Natural killer cell (primary cell): Measurements from ENCODE around the gene OLFML2A. TPM values are rescaled to one million over a fixed set of nuclear protein-coding genes. Genes with fewer than 3 reads are reported as not detected.

Experiments used
- ATAC-seq, 3 donors: fragments of 150-1000 bp in 2 of 3; fragments of 200-7000 bp in 1 of 3; cut with Tn5 transposase; 1 replicate in 1 of 3; 2 replicates in 2 of 3; pipeline ENCODE4 v1.10.0; 2021; ENCODE audit warnings: mild to moderate bottlenecking in 2 of 3, moderate library complexity in 2 of 3
- DNase-seq, 2 donors: peaks; one replicate each; pipeline versions ENCODE4 v3.0.0 to v3.0.0-alpha.2; 2013 to 2021; ENCODE audit warnings: mixed read lengths in 1 of 2
- H3K27ac ChIP-seq: one replicate; pipeline ENCODE4 v1.5.1; 2013; ENCODE audit warnings: mild to moderate bottlenecking, low read length
- H3K27me3 ChIP-seq: one replicate; pipeline ENCODE4 v1.6.1; 2013; ENCODE audit warnings: low read length; ENCODE audit not compliant: control insufficient read depth, insufficient read depth
- H3K36me3 ChIP-seq: one replicate; pipeline ENCODE4 v1.6.1; 2013; ENCODE audit warnings: low read length; ENCODE audit not compliant: control insufficient read depth, insufficient read depth
- H3K4me1 ChIP-seq: one replicate; pipeline ENCODE4 v1.6.1; 2013; ENCODE audit warnings: low read length; ENCODE audit not compliant: control insufficient read depth, insufficient read depth
- H3K4me3 ChIP-seq: one replicate; pipeline ENCODE4 v1.5.1; 2013; ENCODE audit warnings: low read length
- H3K9me3 ChIP-seq: one replicate; pipeline ENCODE4 v1.6.1; 2013; ENCODE audit warnings: low read length; ENCODE audit not compliant: control insufficient read depth, insufficient read depth
- H3K27ac Mint-ChIP-seq, 2 donors: one replicate each; pipeline ENCODE4 v1.8.0; 2022; ENCODE audit warnings: mild to moderate bottlenecking in 2 of 2, mixed read lengths in 2 of 2, moderate library complexity in 1 of 2
- H3K27me3 Mint-ChIP-seq, 2 donors: one replicate each; pipeline ENCODE4 v1.8.0; 2022; ENCODE audit warnings: low read depth in 2 of 2, mixed read lengths in 2 of 2
- H3K36me3 Mint-ChIP-seq: one replicate; pipeline ENCODE4 v1.8.0; 2022; ENCODE audit warnings: mixed read lengths
- H3K4me1 Mint-ChIP-seq, 2 donors: one replicate each; pipeline ENCODE4 v1.8.0; 2022; ENCODE audit warnings: mixed read lengths in 2 of 2
- H3K4me3 Mint-ChIP-seq: one replicate; pipeline ENCODE4 v1.8.0; 2022; ENCODE audit warnings: mild to moderate bottlenecking, moderate library complexity, mixed read lengths
- H3K9me3 Mint-ChIP-seq, 2 donors: one replicate each; pipeline ENCODE4 v1.8.0; 2022; ENCODE audit warnings: mixed read lengths in 2 of 2
- CTCF ChIP-seq: fragments of 200-600 bp; IDR thresholded peaks from one replicate; pipeline ENCODE4 v1.8.0; 2022; ENCODE audit warnings: antibody characterized with exemption
- WGBS: methylation state at CpG from one replicate; pipeline ENCODE4 v1.1.7; 2013; ENCODE audit warnings: missing lambda C conversion rate; ENCODE audit not compliant: insufficient coverage; 5-methylcytosine and 5-hydroxymethylcytosine counted together
- intact Hi-C: fragments of 100-400 bp; cut with micrococcal nuclease; formaldehyde crosslinking; loops from one replicate; pipeline ENCODE4 v1.14.2; 2022
- total RNA-seq, 4 donors: library from RNA; stranded (reverse); fragments of 120-200 nt in 1 of 4; gene quantifications; one replicate each; pipeline versions ENCODE4 v1.2.3 to v1.2.4, GENCODE V29; 2013 to 2022

OLFML2A gene
- total RNA-seq, 3 donors from 2014 or later (not counting 1 experiment from before 2014, with no cell fraction given): not detected

GRCh38 chr9:124780757-124781151, 3.8 kb downstream of the OLFML2A start:
- Histone ChIP-seq H3K4me1 (peaks cover 9% of the 10 kb centered on the region), H3K27ac (no peak overlapping the region), H3K36me3 (no peaks in the 10 kb centered on the region), H3K27me3 (peaks cover 6% of the 10 kb centered on the region), H3K4me3 (no peak overlapping the region), H3K9me3 (no peaks in the 10 kb centered on the region)
- WGBS: 90% methylated on average over 4 of the region's 4 CpGs
- Mint-ChIP-seq H3K4me1 (peaks cover 9 to 10% of the 10 kb centered on the region in 2 donors), H3K36me3 (no peaks in the 10 kb centered on the region), H3K27me3 (peaks cover 10 to 18% of the 10 kb centered on the region in 2 donors), H3K9me3 (no peaks in the 10 kb centered on the region), H3K27ac (no peak overlapping the region), H3K4me3 (no peak overlapping the region)
- no peak for TF ChIP-seq CTCF
- intact Hi-C loops: no loop called here
- ATAC-seq: no peak
- no peak for DNase-seq

- Histone ChIP-seq H3K27me3 (no peaks in the 10 kb centered on the region), H3K27ac (no peak overlapping the region), H3K9me3 (no peaks in the 10 kb centered on the region), H3K4me1 (peaks cover 3% of the 10 kb centered on the region), H3K4me3 (no peak overlapping the region), H3K36me3 (no peaks in the 10 kb centered on the region)
- no peak for DNase-seq
- Mint-ChIP-seq H3K4me3 (no peak overlapping the region), H3K27ac (no peak overlapping the region), H3K4me1 (no peaks in the 10 kb centered on the region), H3K36me3 (no peaks in the 10 kb centered on the region), H3K9me3 (no peaks in the 10 kb centered on the region), H3K27me3 (peaks cover 0 to 8% of the 10 kb centered on the region in 2 donors)
- intact Hi-C loops: no loop called here
- no peak for ATAC-seq
- WGBS: 98% methylated on average over 3 of the region's 3 CpGs
- TF ChIP-seq CTCF: no peak
Observed at GRCh38 chr9:124781967-124782660, 5.2 kb downstream of the OLFML2A start.

- 90% methylated on average over 12 of the region's 13 CpGs for WGBS
- H3K36me3 Mint-ChIP-seq: no peaks in the 10 kb centered on the region
- H3K4me1 Mint-ChIP-seq: no peaks in the 10 kb centered on the region
- Histone ChIP-seq H3K27ac (no peak overlapping the region), H3K27me3 (no peaks in the 10 kb centered on the region), H3K9me3 (no peaks in the 10 kb centered on the region), H3K4me3 (no peak overlapping the region), H3K4me1 (no peaks in the 10 kb centered on the region), H3K36me3 (no peaks in the 10 kb centered on the region)
- H3K9me3 Mint-ChIP-seq: no peaks in the 10 kb centered on the region
- intact Hi-C loops: no loop called here
- no peak for DNase-seq
- ATAC-seq: no peak
- H3K27ac Mint-ChIP-seq: no peak overlapping the region
- H3K27me3 Mint-ChIP-seq: peaks cover 0 to 8% of the 10 kb centered on the region in 2 donors
- no peak for TF ChIP-seq CTCF
- no peak overlapping the region for H3K4me3 Mint-ChIP-seq
Observed at GRCh38 chr9:124782661-124783574, 6.0 kb downstream of the OLFML2A start.
